Neural crest cell (in vitro differentiated cells): Measurements from ENCODE around the gene ZNF688. TPM values are rescaled to one million over a fixed set of nuclear protein-coding genes. Genes with fewer than 3 reads are reported as not detected.

Source experiments
- DNase-seq: peaks from one replicate; pipeline ENCODE4 v3.0.0; 2021; ENCODE audit warnings: low read depth, mixed read lengths, low spot score
- H3K27ac Mint-ChIP-seq: one replicate; pipeline ENCODE4 v1.8.0; 2021; ENCODE audit warnings: mild to moderate bottlenecking, mixed read lengths; ENCODE audit not compliant: unreplicated experiment
- H3K27me3 Mint-ChIP-seq: 2 replicates; pipeline ENCODE4 v1.8.0; 2021; ENCODE audit warnings: low read depth, mild to moderate bottlenecking, mixed read lengths
- H3K36me3 Mint-ChIP-seq: 2 replicates; pipeline ENCODE4 v1.8.0; 2021; ENCODE audit warnings: low read depth, mild to moderate bottlenecking, mixed read lengths
- H3K4me1 Mint-ChIP-seq: 2 replicates; pipeline ENCODE4 v1.8.0; 2021; ENCODE audit warnings: mixed read lengths
- H3K4me3 Mint-ChIP-seq: one replicate; pipeline ENCODE4 v1.8.0; 2021; ENCODE audit warnings: mild to moderate bottlenecking, mixed read lengths
- H3K9me3 Mint-ChIP-seq: 2 replicates; pipeline ENCODE4 v1.8.0; 2021; ENCODE audit warnings: mixed read lengths
- total RNA-seq: library from RNA; stranded (reverse); gene quantifications from 2 replicates; pipeline ENCODE4 v1.2.1, GENCODE V29; 2021
- TF ChIP-seq, protein P1 (sequence below): fragments of 200-600 bp; sonication (generic); conservative IDR thresholded peaks from 2 replicates; pipeline ENCODE4 v1.5.0; 2021; ENCODE audit warnings: antibody characterized with exemption, mild to moderate bottlenecking

Gene ZNF688
- total RNA-seq, 1 donor from 2014 or later: 13.4 TPM

DNA sequence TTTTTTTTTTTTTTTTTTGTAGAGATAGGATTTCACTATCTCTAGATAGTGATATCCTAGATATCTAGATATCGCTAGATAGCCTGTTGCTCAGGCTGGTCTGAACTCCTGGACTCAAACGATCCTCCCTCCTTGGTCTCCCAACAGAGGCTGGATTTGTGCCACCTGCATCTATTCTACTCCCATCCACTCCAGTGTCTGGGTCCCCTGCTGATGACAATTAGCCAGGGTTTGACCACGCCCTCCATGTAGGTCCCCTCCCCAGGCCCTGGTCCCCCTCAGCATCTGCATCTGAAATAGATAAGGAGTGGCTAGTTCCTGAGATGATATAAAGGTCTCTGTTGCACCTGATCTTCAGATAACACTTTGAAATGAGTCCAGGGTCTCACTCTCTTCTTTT is 2.2 kb downstream of the ZNF688 start:
- DNase-seq: no peak
- TF ChIP-seq, protein P1, sequence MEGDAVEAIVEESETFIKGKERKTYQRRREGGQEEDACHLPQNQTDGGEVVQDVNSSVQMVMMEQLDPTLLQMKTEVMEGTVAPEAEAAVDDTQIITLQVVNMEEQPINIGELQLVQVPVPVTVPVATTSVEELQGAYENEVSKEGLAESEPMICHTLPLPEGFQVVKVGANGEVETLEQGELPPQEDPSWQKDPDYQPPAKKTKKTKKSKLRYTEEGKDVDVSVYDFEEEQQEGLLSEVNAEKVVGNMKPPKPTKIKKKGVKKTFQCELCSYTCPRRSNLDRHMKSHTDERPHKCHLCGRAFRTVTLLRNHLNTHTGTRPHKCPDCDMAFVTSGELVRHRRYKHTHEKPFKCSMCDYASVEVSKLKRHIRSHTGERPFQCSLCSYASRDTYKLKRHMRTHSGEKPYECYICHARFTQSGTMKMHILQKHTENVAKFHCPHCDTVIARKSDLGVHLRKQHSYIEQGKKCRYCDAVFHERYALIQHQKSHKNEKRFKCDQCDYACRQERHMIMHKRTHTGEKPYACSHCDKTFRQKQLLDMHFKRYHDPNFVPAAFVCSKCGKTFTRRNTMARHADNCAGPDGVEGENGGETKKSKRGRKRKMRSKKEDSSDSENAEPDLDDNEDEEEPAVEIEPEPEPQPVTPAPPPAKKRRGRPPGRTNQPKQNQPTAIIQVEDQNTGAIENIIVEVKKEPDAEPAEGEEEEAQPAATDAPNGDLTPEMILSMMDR: no peak
- no peaks in the 10 kb centered on the region for H3K27me3 Mint-ChIP-seq
- no peak overlapping the region for H3K27ac Mint-ChIP-seq
- no peaks in the 10 kb centered on the region for H3K9me3 Mint-ChIP-seq
- peaks cover 29% of the 10 kb centered on the region for H3K4me1 Mint-ChIP-seq
- no peak overlapping the region for H3K4me3 Mint-ChIP-seq
- H3K36me3 Mint-ChIP-seq: no peaks in the 10 kb centered on the region

DNA sequence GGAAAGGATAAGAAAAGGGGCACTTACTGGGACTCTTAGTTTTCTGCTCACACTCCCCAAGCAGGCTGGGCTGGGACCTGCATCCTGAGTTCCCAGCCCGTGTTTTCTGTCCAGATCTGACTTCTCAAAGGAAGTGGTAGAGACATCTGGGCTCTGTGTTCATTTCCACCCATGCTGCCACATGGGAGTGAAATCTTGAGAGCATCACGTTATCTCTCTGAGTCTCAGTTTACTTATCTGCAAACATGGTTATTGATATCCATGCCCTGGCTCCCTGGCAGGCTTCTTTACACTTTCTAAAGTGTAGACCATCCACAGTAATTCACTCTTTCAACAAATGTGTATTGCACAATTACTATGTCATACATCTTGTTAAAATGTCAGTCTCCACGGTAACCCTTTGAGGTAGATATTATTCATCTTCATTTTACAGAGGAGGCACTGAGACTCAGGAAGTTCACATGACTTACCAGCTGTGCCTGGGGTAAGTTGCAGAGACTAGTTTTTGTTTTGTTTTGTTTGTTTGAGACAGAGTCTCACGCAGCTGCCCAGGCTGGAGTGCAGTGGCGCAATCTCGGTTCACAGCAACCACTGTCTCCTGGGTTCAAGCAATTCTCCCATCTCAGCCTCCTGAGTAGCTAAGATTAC is 3.4 kb downstream of the ZNF688 start:
- TF ChIP-seq, protein P1: no peak
- Mint-ChIP-seq H3K27ac (no peak overlapping the region), H3K36me3 (no peaks in the 10 kb centered on the region), H3K4me3 (peak overlapping the region; percentile 34), H3K4me1 (peaks cover 26% of the 10 kb centered on the region), H3K27me3 (no peaks in the 10 kb centered on the region), H3K9me3 (no peaks in the 10 kb centered on the region)
- DNase-seq: no peak

DNA sequence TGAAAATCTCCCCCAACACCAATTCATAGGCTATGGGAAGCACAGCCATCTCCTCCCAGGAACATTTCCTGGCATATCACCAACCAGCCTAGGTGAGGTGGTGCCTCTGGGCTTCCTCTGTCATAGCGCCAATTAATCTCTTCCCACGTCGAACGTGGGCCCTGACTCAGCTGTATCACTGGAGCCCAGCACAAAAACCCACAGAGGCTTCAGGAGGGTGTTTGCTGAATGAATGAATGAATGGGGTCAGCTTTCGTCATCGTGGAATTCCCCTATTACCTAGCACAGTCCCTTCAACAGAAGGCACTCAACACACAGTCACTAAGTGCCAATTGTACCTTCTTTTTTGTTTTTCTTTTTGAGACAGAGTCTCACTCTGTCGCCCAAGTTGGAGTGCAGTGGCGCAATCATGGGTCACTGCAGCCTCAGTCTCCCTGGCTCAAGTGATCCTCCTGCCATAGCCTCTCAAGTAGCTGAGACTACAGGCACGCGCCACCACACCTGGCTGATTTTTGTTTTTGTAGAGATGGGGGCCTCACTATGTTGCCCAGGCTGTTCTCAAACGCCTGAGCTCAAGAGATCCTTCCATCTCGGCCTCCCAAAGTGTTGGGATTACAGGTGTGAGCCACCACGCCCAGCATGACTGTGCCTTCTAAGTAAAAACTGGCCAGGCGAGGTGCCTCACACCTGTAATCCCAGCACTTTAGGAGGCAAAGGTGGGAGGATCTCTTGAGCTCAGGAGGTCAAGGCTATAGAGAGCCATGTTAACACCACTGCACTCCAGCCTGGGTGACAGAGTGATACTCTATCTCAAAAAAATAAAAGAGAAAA is 4.1 kb downstream of the ZNF688 start:
- TF ChIP-seq, protein P1: no peak
- Mint-ChIP-seq H3K36me3 (no peaks in the 10 kb centered on the region), H3K4me3 (peak overlapping the region; percentile 34), H3K4me1 (peaks cover 24% of the 10 kb centered on the region), H3K9me3 (no peaks in the 10 kb centered on the region), H3K27ac (no peak overlapping the region), H3K27me3 (no peaks in the 10 kb centered on the region)
- DNase-seq: no peak

DNA sequence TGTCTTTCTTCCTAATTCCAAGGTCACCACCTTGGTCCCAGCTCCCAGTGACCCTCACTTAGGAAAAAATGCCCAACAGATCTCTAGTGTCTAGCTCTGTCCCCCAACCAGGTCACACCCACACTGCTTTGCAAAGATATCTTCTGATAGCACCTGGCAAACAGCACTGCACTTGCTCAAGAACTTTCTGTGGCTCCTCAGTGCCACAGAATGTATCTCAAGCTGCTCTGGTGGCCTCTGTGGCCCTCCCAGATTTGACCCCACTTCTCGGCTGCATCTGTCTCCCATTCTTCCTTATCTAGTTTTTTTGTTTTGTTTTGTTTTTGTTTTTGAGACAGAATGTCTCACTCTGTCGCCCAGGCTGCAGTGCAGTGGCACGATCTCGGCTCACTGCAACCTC is 5.0 kb downstream of the ZNF688 start:
- no peaks in the 10 kb centered on the region for H3K36me3 Mint-ChIP-seq
- TF ChIP-seq, protein P1: no peak
- H3K4me1 Mint-ChIP-seq: peaks cover 16% of the 10 kb centered on the region
- no peak overlapping the region for H3K27ac Mint-ChIP-seq
- H3K27me3 Mint-ChIP-seq: no peaks in the 10 kb centered on the region
- DNase-seq: no peak
- H3K9me3 Mint-ChIP-seq: no peaks in the 10 kb centered on the region
- H3K4me3 Mint-ChIP-seq: peak overlapping the region; percentile 65

DNA sequence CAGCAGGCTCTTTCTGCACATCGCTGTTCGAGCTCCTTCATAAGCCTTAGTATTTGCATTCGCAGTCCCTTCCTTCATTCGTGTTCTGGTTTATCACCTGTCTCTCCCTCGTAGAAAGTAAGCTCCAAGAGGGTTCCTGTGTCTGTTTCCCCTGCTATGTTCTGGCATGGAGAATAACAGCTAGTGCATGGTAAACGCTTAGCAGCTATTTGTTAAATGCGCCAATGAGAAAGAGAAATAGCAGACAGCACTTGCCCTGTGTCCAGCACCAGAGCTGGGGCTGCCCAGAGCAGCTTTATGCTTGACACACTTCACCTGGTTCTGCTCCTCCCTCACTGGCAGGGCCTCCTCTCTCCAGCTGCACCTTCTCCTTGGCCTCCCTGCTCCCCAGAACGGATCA is 5.5 kb downstream of the ZNF688 start:
- Mint-ChIP-seq H3K4me1 (peaks cover 15% of the 10 kb centered on the region), H3K9me3 (no peaks in the 10 kb centered on the region), H3K4me3 (peak overlapping the region; percentile 65), H3K27me3 (no peaks in the 10 kb centered on the region), H3K27ac (peak overlapping the region; percentile 20), H3K36me3 (no peaks in the 10 kb centered on the region)
- no peak for DNase-seq
- TF ChIP-seq, protein P1: no peak
